RWPE2 (cell line): ENCODE measurements around the gene ZNF296.

Experiments
- ATAC-seq: fragments of 200-7000 bp; cut with Tn5 transposase; 3 replicates; pipeline ENCODE4 v1.9.1; 2021; ENCODE audit warnings: low read depth
- DNase-seq: peaks from one replicate; pipeline ENCODE4 v3.0.0-alpha.2; 2020; ENCODE audit warnings: low spot score
- H3K27ac ChIP-seq: fragments of 450-650 bp; 2 replicates; pipeline ENCODE4 v1.5.1; 2017; ENCODE audit warnings: mild to moderate bottlenecking; ENCODE audit not compliant: poor library complexity, severe bottlenecking
- H3K27me3 ChIP-seq: fragments of 250-450 bp; sonication (Bioruptor Pico); 2 replicates; pipeline ENCODE4 v1.5.1; 2021; ENCODE audit warnings: mild to moderate bottlenecking, moderate library complexity; ENCODE audit not compliant: insufficient read depth, poor library complexity, severe bottlenecking
- H3K36me3 ChIP-seq: fragments of 250-450 bp; sonication (Bioruptor Pico); 2 replicates; pipeline ENCODE4 v1.5.1; 2020; ENCODE audit warnings: low read depth, mild to moderate bottlenecking, moderate library complexity
- H3K4me1 ChIP-seq: fragments of 250-450 bp; sonication (Bioruptor Pico); 2 replicates; pipeline ENCODE4 v1.5.1; 2021; ENCODE audit warnings: mild to moderate bottlenecking, moderate library complexity; ENCODE audit not compliant: insufficient read depth, poor library complexity, severe bottlenecking
- H3K4me3 ChIP-seq: fragments of 250-450 bp; sonication (Bioruptor Pico); 2 replicates; pipeline ENCODE4 v1.5.1; 2021; ENCODE audit warnings: mild to moderate bottlenecking, moderate library complexity; ENCODE audit not compliant: severe bottlenecking
- H3K9me3 ChIP-seq: fragments of 250-450 bp; sonication (Bioruptor Pico); 2 replicates; pipeline ENCODE4 v1.5.1; 2021; ENCODE audit warnings: mild to moderate bottlenecking, moderate library complexity; ENCODE audit not compliant: severe bottlenecking
- TF ChIP-seq, protein P1 (sequence below): fragments of 450-650 bp; IDR thresholded peaks from one replicate; pipeline ENCODE4 v1.5.1; 2017; ENCODE audit warnings: mild to moderate bottlenecking, moderate library complexity; ENCODE audit not compliant: poor library complexity, severe bottlenecking

ZNF296 gene

GRCh38 chr19:45117167-45117594 lies 40.9 kb upstream of the ZNF296 start:
- H3K4me3 ChIP-seq = no peak overlapping the region
- H3K4me1 ChIP-seq = no peaks in the 10 kb centered on the region
- no peaks in the 10 kb centered on the region for H3K9me3 ChIP-seq
- TF ChIP-seq, protein P1, sequence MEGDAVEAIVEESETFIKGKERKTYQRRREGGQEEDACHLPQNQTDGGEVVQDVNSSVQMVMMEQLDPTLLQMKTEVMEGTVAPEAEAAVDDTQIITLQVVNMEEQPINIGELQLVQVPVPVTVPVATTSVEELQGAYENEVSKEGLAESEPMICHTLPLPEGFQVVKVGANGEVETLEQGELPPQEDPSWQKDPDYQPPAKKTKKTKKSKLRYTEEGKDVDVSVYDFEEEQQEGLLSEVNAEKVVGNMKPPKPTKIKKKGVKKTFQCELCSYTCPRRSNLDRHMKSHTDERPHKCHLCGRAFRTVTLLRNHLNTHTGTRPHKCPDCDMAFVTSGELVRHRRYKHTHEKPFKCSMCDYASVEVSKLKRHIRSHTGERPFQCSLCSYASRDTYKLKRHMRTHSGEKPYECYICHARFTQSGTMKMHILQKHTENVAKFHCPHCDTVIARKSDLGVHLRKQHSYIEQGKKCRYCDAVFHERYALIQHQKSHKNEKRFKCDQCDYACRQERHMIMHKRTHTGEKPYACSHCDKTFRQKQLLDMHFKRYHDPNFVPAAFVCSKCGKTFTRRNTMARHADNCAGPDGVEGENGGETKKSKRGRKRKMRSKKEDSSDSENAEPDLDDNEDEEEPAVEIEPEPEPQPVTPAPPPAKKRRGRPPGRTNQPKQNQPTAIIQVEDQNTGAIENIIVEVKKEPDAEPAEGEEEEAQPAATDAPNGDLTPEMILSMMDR = no peak
- no peaks in the 10 kb centered on the region for H3K27me3 ChIP-seq
- H3K27ac ChIP-seq = no peak overlapping the region
- ATAC-seq (no peak), DNase-seq (no peak)
- H3K36me3 ChIP-seq = no peaks in the 10 kb centered on the region; the same call in 1 of the 2 replicates

DNA sequence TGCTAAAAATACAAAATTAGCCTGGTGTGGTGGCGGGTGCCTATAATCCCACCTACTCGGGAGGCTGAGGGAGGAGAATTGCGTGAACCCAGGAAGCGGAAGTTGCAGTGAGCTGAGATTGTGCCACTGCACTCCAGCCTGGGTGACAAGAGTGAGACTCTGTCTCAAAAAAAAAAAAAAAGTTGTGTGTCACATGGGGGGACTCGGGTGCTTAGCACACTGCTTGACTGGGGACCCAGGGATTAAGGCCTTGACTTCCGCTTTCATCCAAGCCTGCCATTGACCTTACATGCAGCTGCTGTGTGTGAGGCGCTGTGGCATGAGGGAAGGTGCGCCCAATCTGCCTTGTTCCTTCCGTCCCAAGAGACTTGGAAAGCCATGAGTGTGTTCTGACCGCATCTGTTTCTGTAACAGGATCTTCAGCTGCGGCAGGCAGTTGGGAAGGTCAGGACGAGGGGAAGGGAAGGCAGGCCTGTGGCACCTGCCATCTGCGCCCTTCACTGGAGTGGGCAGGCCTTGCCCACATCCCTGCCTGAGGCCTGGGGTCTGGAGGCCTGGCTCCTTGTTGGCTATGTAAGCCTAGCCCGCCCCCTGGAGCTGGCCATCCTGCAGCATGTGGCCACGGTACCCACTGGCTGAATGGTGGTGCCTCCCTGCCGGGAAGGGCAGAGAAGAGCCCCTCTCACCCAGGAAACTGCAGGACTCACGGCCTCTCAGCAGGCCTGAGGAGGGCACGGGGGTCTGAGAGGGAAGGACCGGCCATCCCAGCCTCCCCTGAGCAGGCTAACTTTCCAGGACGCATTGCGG lies 39.7 kb upstream of the ZNF296 start:
- no peaks in the 10 kb centered on the region for H3K4me1 ChIP-seq
- no peaks in the 10 kb centered on the region; the same call in 1 of the 2 replicates for H3K36me3 ChIP-seq
- TF ChIP-seq, protein P1 = no peak
- no peaks in the 10 kb centered on the region for H3K9me3 ChIP-seq
- ATAC-seq = no peak
- no peak for DNase-seq
- H3K27me3 ChIP-seq = no peaks in the 10 kb centered on the region
- no peak overlapping the region for H3K4me3 ChIP-seq
- H3K27ac ChIP-seq = no peak overlapping the region

GRCh38 chr19:45114116-45114515 lies 37.8 kb upstream of the ZNF296 start:
- Histone ChIP-seq H3K27ac (no peak overlapping the region), H3K27me3 (no peaks in the 10 kb centered on the region), H3K4me3 (no peak overlapping the region), H3K36me3 (no peaks in the 10 kb centered on the region; the same call in 1 of the 2 replicates), H3K9me3 (no peaks in the 10 kb centered on the region), H3K4me1 (no peaks in the 10 kb centered on the region)
- TF ChIP-seq, protein P1 = no peak
- no peak for ATAC-seq
- no peak for DNase-seq

- Histone ChIP-seq H3K27me3 (no peaks in the 10 kb centered on the region), H3K36me3 (no peaks in the 10 kb centered on the region; the same call in 1 of the 2 replicates), H3K4me1 (no peaks in the 10 kb centered on the region), H3K9me3 (no peaks in the 10 kb centered on the region), H3K27ac (no peak overlapping the region), H3K4me3 (no peak overlapping the region)
- TF ChIP-seq, protein P1 = no peak
- ATAC-seq (no peak; the same call in 2 of the 3 replicates), DNase-seq (no peak)
Measured at GRCh38 chr19:45113628-45114027, 37.4 kb upstream of the ZNF296 start.
